Right lobe of liver (tissue), 6 donors: ENCODE measurements around the gene EIF4E1B. TPM values are rescaled to one million over a fixed set of nuclear protein-coding genes. Genes with fewer than 3 reads are reported as not detected.

ENCODE experiments used
- ATAC-seq, 4 donors: fragments of 200-7000 bp; cut with Tn5 transposase; one replicate each; pipeline ENCODE4 v1.9.1; 2020; ENCODE audit warnings: mild to moderate bottlenecking in 4 of 4, moderate library complexity in 4 of 4
- DNase-seq, 3 donors: peaks; one replicate each; pipeline ENCODE4 v3.0.0-alpha.2; 2020
- H3K27ac ChIP-seq, 3 donors: fragments of 200-600 bp; one replicate each; pipeline ENCODE4 v1.8.0; 2022
- H3K27me3 ChIP-seq, 2 donors: fragments of 200-600 bp; one replicate each; pipeline ENCODE4 v1.8.0; 2022
- H3K36me3 ChIP-seq, 4 donors: fragments of 200-600 bp; sonication (generic) in 1 of 4; one replicate each; pipeline versions ENCODE4 v1.5.1 to v1.8.0; 2017 to 2022; ENCODE audit warnings: control low read depth in 1 of 4
- H3K4me1 ChIP-seq, 4 donors: fragments of 200-600 bp; sonication (generic) in 1 of 4; one replicate each; pipeline versions ENCODE4 v1.5.1 to v1.8.0; 2017 to 2022; ENCODE audit warnings: control low read depth in 1 of 4
- H3K4me3 ChIP-seq, 3 donors: fragments of 200-600 bp; one replicate each; pipeline ENCODE4 v1.8.0; 2022
- H3K9me3 ChIP-seq, 4 donors: fragments of 200-600 bp; sonication (generic) in 1 of 4; one replicate each; pipeline versions ENCODE4 v1.5.1 to v1.8.0; 2017 to 2022; ENCODE audit warnings: control low read depth in 1 of 4
- POLR2A ChIP-seq: fragments of 450-650 bp; IDR thresholded peaks from one replicate; pipeline ENCODE4 v1.6.1; 2017; ENCODE audit warnings: antibody characterized with exemption, mild to moderate bottlenecking
- WGBS: methylation state at CpG from one replicate; pipeline ENCODE4 v1.1.6; 2018; ENCODE audit warnings: low coverage, low lambda C conversion rate; ENCODE audit not compliant: insufficient coverage; ENCODE audit errors: missing lambda C conversion rate; 5-methylcytosine and 5-hydroxymethylcytosine counted together
- intact Hi-C, 2 donors: fragments of 100-400 bp; cut with DNase I; formaldehyde crosslinking; loops; one replicate each; pipeline versions ENCODE4 v1.11.2 to v1.14.1; 2022
- total RNA-seq, 6 experiments: library from RNA; depleted of rRNA in 2 of 6; stranded (reverse); fragments of >200 nt in 2 of 6; fragmentation: NEBNext Ultra II Directional in 3 of 6; extraction: Animal tissue kit (Norgen Biotek cat#: 25700) in 3 of 6; gene quantifications; one replicate each; pipeline versions ENCODE4 v1.1.0 to v1.2.4, GENCODE V29; 2016 to 2023
- TF ChIP-seq, protein P1 (sequence below), 4 donors: fragments of 200-600 bp in 3 of 4; fragments of 450-650 bp in 1 of 4; IDR thresholded peaks; one replicate each; pipeline versions ENCODE4 v1.5.1 to v1.8.0; 2016 to 2022; ENCODE audit warnings: antibody characterized with exemption in 4 of 4, mild to moderate bottlenecking in 2 of 4
- donor health status: DM: no; HTN: yes; CAD: no.
- donor health status: DM: no; HTN: no; CAD: no.
- donor health status: DM: no; HTN: no; CAD: no.
- donor health status: DM: no; HTN: yes; CAD: no.
- donor health status: DM: no; HTN: yes; CAD: no.

Gene EIF4E1B
- total RNA-seq, 6 experiments from 2014 or later, result not detected

DNA sequence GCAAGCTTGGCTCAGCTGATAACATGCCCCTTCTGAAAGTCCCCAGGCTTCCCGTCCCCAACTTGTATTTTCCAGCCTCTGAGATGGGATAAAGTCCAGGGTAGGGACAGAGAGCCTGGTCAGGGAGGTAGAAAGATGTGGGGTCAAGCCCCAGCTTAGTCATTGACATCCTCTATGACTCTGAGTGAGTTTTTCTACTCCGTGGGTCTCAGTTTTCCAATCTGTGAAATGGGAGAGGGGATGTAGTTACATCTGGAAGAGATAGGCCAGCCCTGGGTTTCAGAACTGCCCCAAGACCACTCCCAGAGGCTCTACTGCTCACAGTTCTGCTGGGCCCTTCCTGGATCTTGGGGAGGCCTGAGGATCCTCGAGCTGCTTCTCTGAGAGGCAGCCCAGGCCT lies 23.6 kb upstream of the EIF4E1B start:
- DNase-seq (no peak), ATAC-seq (no peak)
- TF ChIP-seq, protein P1, sequence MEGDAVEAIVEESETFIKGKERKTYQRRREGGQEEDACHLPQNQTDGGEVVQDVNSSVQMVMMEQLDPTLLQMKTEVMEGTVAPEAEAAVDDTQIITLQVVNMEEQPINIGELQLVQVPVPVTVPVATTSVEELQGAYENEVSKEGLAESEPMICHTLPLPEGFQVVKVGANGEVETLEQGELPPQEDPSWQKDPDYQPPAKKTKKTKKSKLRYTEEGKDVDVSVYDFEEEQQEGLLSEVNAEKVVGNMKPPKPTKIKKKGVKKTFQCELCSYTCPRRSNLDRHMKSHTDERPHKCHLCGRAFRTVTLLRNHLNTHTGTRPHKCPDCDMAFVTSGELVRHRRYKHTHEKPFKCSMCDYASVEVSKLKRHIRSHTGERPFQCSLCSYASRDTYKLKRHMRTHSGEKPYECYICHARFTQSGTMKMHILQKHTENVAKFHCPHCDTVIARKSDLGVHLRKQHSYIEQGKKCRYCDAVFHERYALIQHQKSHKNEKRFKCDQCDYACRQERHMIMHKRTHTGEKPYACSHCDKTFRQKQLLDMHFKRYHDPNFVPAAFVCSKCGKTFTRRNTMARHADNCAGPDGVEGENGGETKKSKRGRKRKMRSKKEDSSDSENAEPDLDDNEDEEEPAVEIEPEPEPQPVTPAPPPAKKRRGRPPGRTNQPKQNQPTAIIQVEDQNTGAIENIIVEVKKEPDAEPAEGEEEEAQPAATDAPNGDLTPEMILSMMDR (IDR thresholded peaks at IDR 0.05), result no peak
- intact Hi-C loops, result no loop called here
- Histone ChIP-seq H3K27ac (no peak overlapping the region), H3K9me3 (no peaks in the 10 kb centered on the region), H3K4me3 (no peak overlapping the region), H3K36me3 (no peaks in the 10 kb centered on the region), H3K4me1 (peaks cover 0 to 5% (median 2%) of the 10 kb centered on the region in 4 donors), H3K27me3 (no peaks in the 10 kb centered on the region)
- WGBS, result 76% methylated on average over 2 of the region's 3 CpGs

DNA sequence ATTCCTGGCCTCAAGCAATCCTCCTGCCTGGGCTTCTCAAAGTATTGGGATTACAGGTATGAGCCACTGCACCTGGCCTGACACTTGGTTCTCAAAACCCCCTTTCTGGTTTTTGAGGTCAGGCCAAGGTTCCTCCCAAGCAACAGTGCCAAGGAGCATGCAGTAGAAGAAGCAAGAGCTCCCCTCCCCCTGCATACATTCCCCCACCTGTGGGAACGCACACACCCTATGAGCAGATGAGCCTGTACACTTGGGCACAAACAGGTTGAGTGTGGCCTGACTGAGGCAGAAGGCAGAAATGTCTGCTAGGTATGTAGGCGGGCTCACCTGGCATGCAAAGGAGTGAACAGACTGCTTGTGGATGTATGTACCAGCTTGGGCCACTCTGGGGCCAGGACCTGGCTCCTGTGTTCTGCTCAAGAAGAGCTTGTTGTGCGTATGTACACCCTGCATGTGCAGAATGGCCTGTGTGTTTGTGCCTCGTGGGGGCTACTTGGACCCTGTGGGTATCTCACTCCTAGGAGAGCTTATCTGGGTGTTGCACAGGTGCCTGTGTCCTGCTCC lies 22.3 kb upstream of the EIF4E1B start:
- intact Hi-C loops, result no loop called here
- ATAC-seq, result no peak
- no CpG with 5 or more reads among the region's 4 CpGs for WGBS

DNA sequence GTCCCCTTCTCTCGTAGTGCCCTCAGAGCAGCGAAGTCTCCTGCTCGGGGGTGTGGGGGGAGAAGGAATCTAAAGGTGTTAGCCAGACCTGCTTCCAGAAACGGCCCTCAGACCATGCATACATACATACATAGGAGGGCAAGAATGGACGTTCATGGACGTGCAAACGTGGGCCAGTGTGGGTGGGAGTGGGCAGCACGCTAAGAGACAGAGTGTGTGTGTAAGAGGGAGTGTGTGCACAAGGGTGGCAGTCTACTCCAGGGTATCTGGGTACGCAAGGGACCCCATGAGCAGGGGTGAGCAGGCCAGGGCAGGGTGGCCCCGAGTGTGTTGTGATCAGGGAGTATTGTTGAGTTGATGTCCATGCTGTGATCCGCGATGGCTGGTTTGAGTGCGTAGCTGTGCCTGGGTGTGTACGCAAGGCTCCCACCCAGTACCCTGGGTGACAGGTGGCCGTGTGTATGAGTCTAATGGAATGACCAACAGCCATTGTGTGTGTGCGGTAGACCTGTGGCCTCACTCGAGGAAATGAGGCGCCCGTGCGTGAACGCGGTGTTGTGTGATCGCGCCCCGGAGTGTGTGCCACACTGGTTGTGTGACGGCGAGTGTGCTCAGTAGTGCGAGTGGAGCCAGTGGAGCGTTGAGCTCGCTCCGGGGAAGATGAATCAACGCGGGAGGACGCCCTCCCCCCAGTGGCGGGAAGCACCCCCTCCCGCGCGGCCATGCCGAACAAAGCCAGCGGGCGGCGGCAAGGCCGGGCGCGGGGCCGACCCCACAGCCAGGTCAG lies 21.3 kb upstream of the EIF4E1B start:
- TF ChIP-seq POLR2A, result no peak
- TF ChIP-seq, protein P1 (IDR thresholded peaks at IDR 0.05), result no peak
- intact Hi-C loops, result no loop called here
- no peaks in the 10 kb centered on the region for H3K9me3 ChIP-seq
- no peaks in the 10 kb centered on the region for H3K27me3 ChIP-seq
- peak overlapping the region; percentile 37 to 62 (median 39) for H3K4me3 ChIP-seq
- ATAC-seq, result no peak
- no peaks in the 10 kb centered on the region for H3K36me3 ChIP-seq
- no peak overlapping the region for H3K27ac ChIP-seq
- peaks cover 0 to 5% (median 2%) of the 10 kb centered on the region in 4 donors for H3K4me1 ChIP-seq
- DNase-seq, result no peak
- 84% methylated on average over 7 of the region's 46 CpGs for WGBS

More for the DNA sequence above, 22.3 kb upstream of the EIF4E1B start:
- Histone ChIP-seq H3K36me3 (no peaks in the 10 kb centered on the region), H3K27ac (no peak overlapping the region), H3K4me3 (no peak overlapping the region), H3K9me3 (no peaks in the 10 kb centered on the region), H3K27me3 (no peaks in the 10 kb centered on the region), H3K4me1 (peaks cover 0 to 5% (median 2%) of the 10 kb centered on the region in 4 donors)
- DNase-seq, result no peak
- TF ChIP-seq, protein P1 (IDR thresholded peaks at IDR 0.05), result no peak
- TF ChIP-seq POLR2A, result no peak

DNA sequence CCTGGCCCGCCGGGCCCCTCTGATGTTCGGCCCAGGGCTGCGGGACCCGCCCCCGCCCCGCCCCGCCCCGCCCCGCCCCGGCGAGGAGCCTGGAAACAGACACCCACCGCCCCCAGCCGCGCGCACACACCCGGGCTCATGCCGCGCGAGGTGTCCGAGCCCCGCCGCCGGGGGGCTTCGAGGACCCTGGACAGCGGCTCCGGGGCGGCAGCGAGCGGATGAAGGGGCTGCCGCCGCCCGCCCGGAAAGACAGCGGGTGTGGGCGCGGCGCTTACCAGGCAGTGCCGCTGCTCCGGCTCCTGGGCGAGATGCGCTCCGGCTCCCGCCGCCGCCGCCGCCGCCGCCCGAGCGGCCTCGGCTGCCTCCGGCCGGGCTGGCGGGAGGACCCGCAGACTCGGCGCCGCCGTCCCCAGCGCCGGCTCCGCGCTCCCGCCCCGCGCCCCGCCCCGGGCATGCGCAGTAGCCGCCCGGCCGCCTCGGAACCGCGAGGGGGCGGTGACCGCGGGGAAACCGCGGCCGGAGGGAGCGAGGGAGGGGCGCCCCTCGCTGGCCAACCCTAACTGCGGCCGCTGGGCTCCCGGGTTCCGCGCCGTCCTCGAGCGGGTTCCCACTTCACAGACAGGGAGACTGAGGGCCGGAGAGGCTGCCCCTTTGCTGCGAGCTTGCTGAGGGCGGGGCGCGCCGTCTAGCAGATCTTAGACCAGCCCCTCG lies 20.6 kb upstream of the EIF4E1B start, which contains the start of gene GPRIN1:
Gene GPRIN1, minus strand, starts transcription at position 433 of the 711 bp plus-strand sequence. CDS start 10,322 bp downstream, outside the sequence.
- Histone ChIP-seq H3K4me1 (peaks cover 0 to 5% (median 2%) of the 10 kb centered on the region in 4 donors), H3K27ac (no peak within 1 kb of the TSS), H3K4me3 (peak within 1 kb of the TSS; percentile 42 to 62 (median 46)), H3K27me3 (no peaks in the 10 kb centered on the region), H3K36me3 (no peaks in the 10 kb centered on the region), H3K9me3 (no peaks in the 10 kb centered on the region)
- intact Hi-C loops, result no loop called here
- ATAC-seq, result peak; percentile 67 to 83 (median 80)
- no CpG with 5 or more reads among the region's 101 CpGs for WGBS
- no peak for TF ChIP-seq POLR2A
- TF ChIP-seq, protein P1 (IDR thresholded peaks at IDR 0.05), result peak in 3 of 4 donors; percentile 12 to 23 (median 22)
- DNase-seq, result peak in 2 of 3 donors; percentile 57 to 63
